ENCODE data around the gene GTF2A1L. TPM values are rescaled to one million over a fixed set of nuclear protein-coding genes. Genes with fewer than 3 reads are reported as not detected.

GTF2A1L gene
- total RNA-seq, 1 donor from 2014 or later, result not detected

GRCh38 chr2:48727560-48727959 lies 109.9 kb downstream of the GTF2A1L start:
- ATAC-seq (no peak), DNase-seq (no peak)
- no peaks in the 10 kb centered on the region for H3K4me1 ChIP-seq
- no peaks in the 10 kb centered on the region for H3K27me3 ChIP-seq
- no peak for TF ChIP-seq CTCF (IDR thresholded peaks at IDR 0.05)
- no peak overlapping the region for H3K27ac ChIP-seq
- H3K4me3 ChIP-seq, result no peak overlapping the region
- H3K36me3 ChIP-seq, result no peaks in the 10 kb centered on the region
- no peaks in the 10 kb centered on the region for H3K9me3 ChIP-seq
- intact Hi-C loops (cut with DNase I), result no loop called here

DNA sequence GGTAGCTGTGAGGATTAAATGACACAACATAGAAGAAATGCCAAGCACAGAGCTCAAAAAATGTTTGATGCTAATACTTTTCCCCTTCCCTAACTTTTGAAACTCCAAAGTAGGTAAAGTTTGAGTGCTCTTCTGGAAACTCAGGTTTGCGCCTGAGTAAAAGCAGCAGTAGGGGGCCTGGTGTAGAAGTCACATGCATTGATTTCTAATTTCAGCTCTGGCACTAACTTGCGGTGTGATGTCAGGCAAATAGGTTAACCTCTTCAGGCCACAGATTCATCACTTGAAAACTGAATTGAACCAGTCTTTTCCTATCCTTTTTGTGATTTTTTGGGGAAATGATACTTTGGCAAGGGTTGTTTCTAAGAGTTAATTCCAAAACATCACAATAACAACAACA lies 110.6 kb downstream of the GTF2A1L start:
- TF ChIP-seq CTCF (IDR thresholded peaks at IDR 0.05), result no peak
- intact Hi-C loops (cut with DNase I), result no loop called here
- H3K9me3 ChIP-seq, result no peaks in the 10 kb centered on the region

GRCh38 chr2:48728840-48729239 lies 111.2 kb downstream of the GTF2A1L start:
- Histone ChIP-seq H3K36me3 (no peaks in the 10 kb centered on the region), H3K27me3 (no peaks in the 10 kb centered on the region), H3K27ac (no peak overlapping the region), H3K4me1 (no peaks in the 10 kb centered on the region), H3K9me3 (no peaks in the 10 kb centered on the region), H3K4me3 (no peak overlapping the region)
- ATAC-seq (no peak), DNase-seq (no peak)
- intact Hi-C loops (cut with DNase I), result no loop called here
- TF ChIP-seq CTCF (IDR thresholded peaks at IDR 0.05), result no peak

More for the DNA sequence above, 110.6 kb downstream of the GTF2A1L start:
- Histone ChIP-seq H3K4me3 (no peak overlapping the region), H3K27ac (no peak overlapping the region), H3K27me3 (no peaks in the 10 kb centered on the region), H3K4me1 (no peaks in the 10 kb centered on the region), H3K36me3 (no peaks in the 10 kb centered on the region)
- ATAC-seq, result no peak
- DNase-seq, result no peak

Other genes with a start within 250 kb of the GTF2A1L start
- 34.6 TPM for gene PPP1R21, start 177.1 kb upstream of the GTF2A1L start, total RNA-seq
- 35.2 TPM for gene STON1, start 87.7 kb upstream of the GTF2A1L start, total RNA-seq
- not detected for gene LHCGR, start 137.9 kb downstream of the GTF2A1L start, total RNA-seq